Panc1 (cell line): Measurements from ENCODE around the gene SSR1. TPM values are rescaled to one million over a fixed set of nuclear protein-coding genes. Genes with fewer than 3 reads are reported as not detected.

Experiments
- ATAC-seq: fragments of 200-7000 bp; cut with Tn5 transposase; 2 replicates; pipeline ENCODE4 v1.9.1; 2020; ENCODE audit warnings: mild to moderate bottlenecking, moderate library complexity
- BruUV-seq: library from RNA; stranded (reverse); fragments of 400-500 nt; replicated peaks from 2 replicates; lab custom pipeline; 2021; lab: Mats Ljungman, UMichigan
- CTCF ChIA-PET: fragments of 300-600 bp; sonication (Branson Sonifier 250); formaldehyde crosslinking; loops from one replicate; lab custom pipeline; 2022; ENCODE audit warnings: antibody characterized with exemption; lab: Charles Lee
- POLR2A ChIA-PET: fragments of 300-600 bp; sonication (Branson Sonifier 250); formaldehyde crosslinking; loops from one replicate; lab custom pipeline; 2022; ENCODE audit warnings: antibody characterized with exemption; lab: Charles Lee
- DNase-seq: peaks from one replicate; pipeline ENCODE4 v3.0.0-alpha.2; 2010; ENCODE audit warnings: low read depth, low spot score
- H3K27ac ChIP-seq: 2 replicates; pipeline ENCODE4 v1.5.1; 2011; ENCODE audit warnings: mild to moderate bottlenecking, low read length, inconsistent platforms
- H3K27me3 ChIP-seq: fragments of 200-500 bp; sonication (Bioruptor generic); 2 replicates; pipeline ENCODE4 v1.6.0; 2014; ENCODE audit warnings: low read length, inconsistent platforms; ENCODE audit not compliant: control insufficient read depth, insufficient read depth
- H3K36me3 ChIP-seq: fragments of 200-500 bp; sonication (Bioruptor generic); 2 replicates; pipeline ENCODE4 v1.5.1; 2014; ENCODE audit warnings: inconsistent platforms, mild to moderate bottlenecking, low read length, moderate library complexity; ENCODE audit not compliant: control insufficient read depth, insufficient read depth
- H3K4me1 ChIP-seq: 2 replicates; pipeline ENCODE4 v1.5.1; 2011; ENCODE audit warnings: inconsistent platforms, mild to moderate bottlenecking, low read length, moderate library complexity; ENCODE audit not compliant: control insufficient read depth, insufficient read depth
- H3K4me3 ChIP-seq, 2 experiments: 2 replicates each; pipeline ENCODE4 v1.5.1; 2011 to 2012; ENCODE audit warnings: low read depth in 2 of 2, low read length in 2 of 2, mild to moderate bottlenecking in 2 of 2, inconsistent platforms in 1 of 2, moderate library complexity in 1 of 2
- H3K9me3 ChIP-seq: fragments of 200-500 bp; sonication (Bioruptor generic); 2 replicates; pipeline ENCODE4 v1.5.1; 2014; ENCODE audit warnings: low read depth, mild to moderate bottlenecking, inconsistent platforms, low read length, moderate library complexity; ENCODE audit not compliant: control insufficient read depth, insufficient read depth
- POLR2AphosphoS5 ChIP-seq: IDR thresholded peaks from 2 replicates; pipeline ENCODE4 v1.6.1; 2012; ENCODE audit warnings: mild to moderate bottlenecking, low read depth, low read length, moderate library complexity
- SIN3A ChIP-seq: IDR thresholded peaks from 2 replicates; pipeline ENCODE4 v1.6.1; 2012; ENCODE audit warnings: low read depth, mild to moderate bottlenecking, low read length, moderate library complexity, borderline replicate concordance; ENCODE audit not compliant: insufficient read depth
- TCF7L2 ChIP-seq: IDR thresholded peaks from 2 replicates; pipeline ENCODE4 v1.6.1; 2011; ENCODE audit warnings: mild to moderate bottlenecking, low read depth, low read length, inconsistent platforms
- in situ Hi-C: cut with HindIII; loops from 2 replicates; pipeline ENCODE4 v1.10.0; 2016; ENCODE audit warnings: low sequenced_read_pairs, low pct_unique_long_range_greater_than_20kb
- intact Hi-C: fragments of 100-400 bp; cut with micrococcal nuclease; formaldehyde crosslinking; loops from one replicate; pipeline ENCODE4 v1.10.0; 2022; ENCODE audit not compliant: unreplicated experiment
- total RNA-seq: library from RNA; stranded (reverse); gene quantifications from one replicate; pipeline ENCODE4 v1.2.1, GENCODE V29; 2021; ENCODE audit not compliant: unreplicated experiment
- TF ChIP-seq, protein P1 (sequence below): fragments of 450-650 bp; IDR thresholded peaks from 2 replicates; pipeline ENCODE4 v1.5.1; 2017; ENCODE audit warnings: mild to moderate bottlenecking
- TF ChIP-seq, protein P2 (sequence below), 2 experiments: IDR thresholded peaks; 2 replicates each; pipeline ENCODE4 v1.6.1; 2011 to 2012; ENCODE audit warnings: low read depth in 2 of 2, control low read depth in 1 of 2, low read length in 1 of 2, mild to moderate bottlenecking in 1 of 2, moderate library complexity in 1 of 2; ENCODE audit not compliant: insufficient read depth in 1 of 2

SSR1 gene
- total RNA-seq, 1 experiment from 2014 or later = 119 TPM

DNA sequence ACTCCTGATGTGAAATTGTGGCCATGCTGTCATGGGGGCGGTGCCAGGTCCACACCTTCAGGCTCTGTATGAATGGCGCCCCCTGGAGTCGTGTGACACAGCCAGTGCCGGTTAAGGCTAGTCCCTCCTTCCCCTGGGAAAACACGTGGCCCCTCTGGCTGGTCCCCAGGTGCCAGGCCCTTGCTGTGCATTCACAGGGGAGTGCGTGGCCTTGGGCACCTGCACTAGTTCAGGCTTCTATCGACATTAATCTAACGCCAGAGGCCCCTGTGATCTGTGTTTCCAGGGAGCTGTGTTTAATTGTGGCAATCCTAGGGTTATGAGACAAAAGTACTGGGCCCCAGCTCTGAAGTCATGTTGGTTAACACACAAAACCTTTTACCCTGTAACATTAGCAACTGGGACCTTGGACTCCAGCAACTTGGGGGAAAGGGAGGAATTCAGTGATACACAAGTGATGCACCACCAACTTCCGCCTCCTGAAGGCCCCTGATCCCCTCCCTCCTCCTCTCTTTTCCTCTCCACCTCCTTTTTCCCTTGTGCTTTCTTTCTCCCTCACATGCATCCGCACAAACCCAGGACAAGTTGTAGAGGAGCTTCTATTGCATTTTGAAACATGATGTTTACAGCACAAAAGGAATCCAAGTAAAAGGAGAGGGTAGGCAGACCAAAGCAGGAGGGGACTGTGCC is 74.0 kb downstream of the SSR1 start:
- Histone ChIP-seq H3K9me3 (no peaks in the 10 kb centered on the region), H3K27me3 (no peaks in the 10 kb centered on the region), H3K4me3 (no peak overlapping the region), H3K27ac (no peak overlapping the region), H3K36me3 (peaks cover 7% of the 10 kb centered on the region; the same call in 1 of the 2 replicates), H3K4me1 (peaks cover 13% of the 10 kb centered on the region)
- intact Hi-C loops (loop anchor here (5.0 kb wide), 1 partner anchor 682 kb away; no protein-coding TSS in a partner anchor), in situ Hi-C loops (no loop called here)
- POLR2A ChIA-PET = no interaction called here
- CTCF ChIA-PET = interaction anchor here (0.6 kb wide), 1 partner anchor 1172 kb away, joined by 4 read pairs; no protein-coding TSS in a partner anchor
- no TSS peak for BruUV-seq
- no peak for DNase-seq
- ATAC-seq = peak; percentile 87
- TF ChIP-seq TCF7L2 = no peak
- TF ChIP-seq SIN3A = no peak
- TF ChIP-seq POLR2AphosphoS5 = no peak
- TF ChIP-seq, protein P1, sequence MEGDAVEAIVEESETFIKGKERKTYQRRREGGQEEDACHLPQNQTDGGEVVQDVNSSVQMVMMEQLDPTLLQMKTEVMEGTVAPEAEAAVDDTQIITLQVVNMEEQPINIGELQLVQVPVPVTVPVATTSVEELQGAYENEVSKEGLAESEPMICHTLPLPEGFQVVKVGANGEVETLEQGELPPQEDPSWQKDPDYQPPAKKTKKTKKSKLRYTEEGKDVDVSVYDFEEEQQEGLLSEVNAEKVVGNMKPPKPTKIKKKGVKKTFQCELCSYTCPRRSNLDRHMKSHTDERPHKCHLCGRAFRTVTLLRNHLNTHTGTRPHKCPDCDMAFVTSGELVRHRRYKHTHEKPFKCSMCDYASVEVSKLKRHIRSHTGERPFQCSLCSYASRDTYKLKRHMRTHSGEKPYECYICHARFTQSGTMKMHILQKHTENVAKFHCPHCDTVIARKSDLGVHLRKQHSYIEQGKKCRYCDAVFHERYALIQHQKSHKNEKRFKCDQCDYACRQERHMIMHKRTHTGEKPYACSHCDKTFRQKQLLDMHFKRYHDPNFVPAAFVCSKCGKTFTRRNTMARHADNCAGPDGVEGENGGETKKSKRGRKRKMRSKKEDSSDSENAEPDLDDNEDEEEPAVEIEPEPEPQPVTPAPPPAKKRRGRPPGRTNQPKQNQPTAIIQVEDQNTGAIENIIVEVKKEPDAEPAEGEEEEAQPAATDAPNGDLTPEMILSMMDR = peak; percentile 85

DNA sequence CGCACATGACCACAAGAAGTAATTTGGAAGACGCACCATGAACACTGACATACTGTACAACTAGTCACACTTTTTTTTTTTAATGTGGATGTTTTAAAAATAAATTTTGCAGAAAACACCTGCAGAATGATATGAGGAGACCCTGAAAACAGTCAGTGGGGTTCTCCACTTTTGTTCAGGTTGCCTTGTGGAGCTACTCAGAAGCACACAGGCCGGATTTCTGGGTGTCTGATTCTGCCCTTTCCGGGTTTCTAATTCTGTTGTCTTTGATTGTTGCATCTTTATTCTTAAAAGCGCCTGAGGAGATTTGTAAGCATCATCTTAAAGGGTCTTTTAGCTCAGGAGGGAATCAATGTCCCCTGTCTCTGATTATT is 74.5 kb downstream of the SSR1 start:
- no TSS peak for BruUV-seq
- DNase-seq (no peak), ATAC-seq (no peak)
- in situ Hi-C loops = no loop called here
- CTCF ChIA-PET = interaction anchor here (0.6 kb wide), 1 partner anchor 1171 kb away, joined by 4 read pairs; no protein-coding TSS in a partner anchor
- Histone ChIP-seq H3K27me3 (no peaks in the 10 kb centered on the region), H3K27ac (no peak overlapping the region), H3K4me3 (no peak overlapping the region), H3K36me3 (peaks cover 7% of the 10 kb centered on the region; the same call in 1 of the 2 replicates), H3K9me3 (no peaks in the 10 kb centered on the region), H3K4me1 (peaks cover 13% of the 10 kb centered on the region)
- intact Hi-C loops = loop anchor here (5.0 kb wide), 1 partner anchor 681 kb away; no protein-coding TSS in a partner anchor
- POLR2A ChIA-PET = no interaction called here
- TF ChIP-seq, protein P2, sequence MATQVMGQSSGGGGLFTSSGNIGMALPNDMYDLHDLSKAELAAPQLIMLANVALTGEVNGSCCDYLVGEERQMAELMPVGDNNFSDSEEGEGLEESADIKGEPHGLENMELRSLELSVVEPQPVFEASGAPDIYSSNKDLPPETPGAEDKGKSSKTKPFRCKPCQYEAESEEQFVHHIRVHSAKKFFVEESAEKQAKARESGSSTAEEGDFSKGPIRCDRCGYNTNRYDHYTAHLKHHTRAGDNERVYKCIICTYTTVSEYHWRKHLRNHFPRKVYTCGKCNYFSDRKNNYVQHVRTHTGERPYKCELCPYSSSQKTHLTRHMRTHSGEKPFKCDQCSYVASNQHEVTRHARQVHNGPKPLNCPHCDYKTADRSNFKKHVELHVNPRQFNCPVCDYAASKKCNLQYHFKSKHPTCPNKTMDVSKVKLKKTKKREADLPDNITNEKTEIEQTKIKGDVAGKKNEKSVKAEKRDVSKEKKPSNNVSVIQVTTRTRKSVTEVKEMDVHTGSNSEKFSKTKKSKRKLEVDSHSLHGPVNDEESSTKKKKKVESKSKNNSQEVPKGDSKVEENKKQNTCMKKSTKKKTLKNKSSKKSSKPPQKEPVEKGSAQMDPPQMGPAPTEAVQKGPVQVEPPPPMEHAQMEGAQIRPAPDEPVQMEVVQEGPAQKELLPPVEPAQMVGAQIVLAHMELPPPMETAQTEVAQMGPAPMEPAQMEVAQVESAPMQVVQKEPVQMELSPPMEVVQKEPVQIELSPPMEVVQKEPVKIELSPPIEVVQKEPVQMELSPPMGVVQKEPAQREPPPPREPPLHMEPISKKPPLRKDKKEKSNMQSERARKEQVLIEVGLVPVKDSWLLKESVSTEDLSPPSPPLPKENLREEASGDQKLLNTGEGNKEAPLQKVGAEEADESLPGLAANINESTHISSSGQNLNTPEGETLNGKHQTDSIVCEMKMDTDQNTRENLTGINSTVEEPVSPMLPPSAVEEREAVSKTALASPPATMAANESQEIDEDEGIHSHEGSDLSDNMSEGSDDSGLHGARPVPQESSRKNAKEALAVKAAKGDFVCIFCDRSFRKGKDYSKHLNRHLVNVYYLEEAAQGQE (IDR thresholded peaks at IDR 0.05; ENCODE audit: insufficient read depth in 1 of 2, low read depth in 2 of 2, low read length in 1 of 2) = no peak
- no peak for TF ChIP-seq POLR2AphosphoS5
- TF ChIP-seq SIN3A = no peak
